Measurements from ENCODE around the gene UCK2. TPM values are rescaled to one million over a fixed set of nuclear protein-coding genes. Genes with fewer than 3 reads are reported as not detected.

The UCK2 gene
- total and polyA plus RNA-seq, 2 of the 8 experiments (the other 6 are each of a cell fraction or from before 2014, with no cell fraction given): 103 to 109 TPM

DNA sequence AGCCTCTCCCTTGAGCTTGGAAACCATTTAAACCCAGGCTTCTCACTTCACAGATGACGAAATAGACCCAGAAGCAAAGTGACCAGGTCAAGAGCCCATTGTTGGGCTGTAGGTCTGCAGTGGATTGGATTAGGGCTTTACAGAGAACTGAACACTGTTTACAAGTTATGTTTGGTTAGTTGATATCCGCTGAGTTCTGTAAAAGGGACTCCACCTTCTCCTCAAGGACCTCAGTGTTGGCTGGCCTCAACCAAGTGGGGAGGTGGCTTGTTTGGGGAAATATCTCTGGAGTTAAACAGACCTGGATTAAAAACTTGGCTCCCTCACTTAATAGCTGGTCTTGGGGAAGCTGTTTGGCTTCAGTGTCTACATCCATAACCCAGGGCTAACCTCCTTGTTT, 88.1 kb downstream of the UCK2 start:
- Histone ChIP-seq H4K91ac (replicated peaks; ENCODE audit: insufficient read length, low read length) (no peak overlapping the region), H3K56ac (replicated peaks; ENCODE audit: insufficient read length, low read depth, low read length) (no peak overlapping the region), H3K18ac (ENCODE audit: extremely low read depth, low read length) (no peak overlapping the region), H3K4me3 (ENCODE audit: extremely low read depth in 1 of 4, insufficient read depth in 2 of 4, low read depth in 3 of 4, low read length in 4 of 4) (no peak overlapping the region), H2BK12ac (ENCODE audit: low read depth, low read length) (no peak overlapping the region), H3K4me1 (replicated peaks in 1 of 4; ENCODE audit: control insufficient read depth in 3 of 4, insufficient read depth in 4 of 4, low read length in 3 of 4) (no peaks in the 10 kb centered on the region), H4K20me1 (replicated peaks in 1 of 2; ENCODE audit: control insufficient read depth in 1 of 2, insufficient read depth in 2 of 2, low read length in 2 of 2) (peaks cover 0 to 2% of the 10 kb centered on the region in 2 experiments), H3K14ac (ENCODE audit: insufficient read length) (no peak overlapping the region), H2BK15ac (ENCODE audit: low read length) (no peak overlapping the region), H3K23me2 (ENCODE audit: low read depth, low read length) (no peaks in the 10 kb centered on the region), H2BK120ac (replicated peaks; ENCODE audit: low read depth, low read length) (no peak overlapping the region), H3K9ac (replicated peaks in 1 of 4; ENCODE audit: extremely low read depth in 1 of 4, low read depth in 3 of 4, low read length in 3 of 4) (no peak overlapping the region; a peak in 1 of 7 replicates), H3K27me3 (replicated peaks in 1 of 4; ENCODE audit: control insufficient read depth in 3 of 4, extremely low read depth in 1 of 4, insufficient read depth in 3 of 4, low read length in 3 of 4) (no peaks in the 10 kb centered on the region), H3K23ac (ENCODE audit: insufficient read length) (no peak overlapping the region), H2BK5ac (ENCODE audit: low read depth, low read length) (no peak overlapping the region), H3K9me3 (ENCODE audit: insufficient read depth in 2 of 2, low read depth in 1 of 2, low read length in 1 of 2) (no peaks in the 10 kb centered on the region), H3K4me2 (ENCODE audit: insufficient read depth in 1 of 2, low read depth in 2 of 2, low read length in 2 of 2) (no peak overlapping the region), H3K79me2 (ENCODE audit: control insufficient read depth in 1 of 2, insufficient read depth in 2 of 2, low read length in 2 of 2) (no peaks in the 10 kb centered on the region), H3K27ac (ENCODE audit: low read depth, low read length) (no peak overlapping the region), H3K36me3 (ENCODE audit: control insufficient read depth in 2 of 4, insufficient read depth in 4 of 4, low read length in 3 of 4) (peaks cover 0 to 6% (median 1%) of the 10 kb centered on the region in 4 experiments; a peak in 3 of 8 replicates), H2BK20ac (ENCODE audit: low read length) (no peak overlapping the region), H4K5ac (ENCODE audit: insufficient read length, low read depth, low read length) (no peak overlapping the region), H3K4ac (replicated peaks; ENCODE audit: insufficient read length, low read depth, low read length) (no peak overlapping the region), H2AK5ac (ENCODE audit: low read depth, low read length) (no peak overlapping the region), H2AFZ (ENCODE audit: low read length) (no peak overlapping the region), H3K79me1 (ENCODE audit: low read depth, low read length) (no peaks in the 10 kb centered on the region), H4K8ac (ENCODE audit: extremely low read depth, insufficient read depth, low read length) (no peak overlapping the region)
- 79% methylated on average over 2 of the region's 2 CpGs; no CpG with 5 or more reads in 1 of the 2 experiments for WGBS, 2 experiments (ENCODE audit: extremely low coverage in 1 of 2, insufficient coverage in 1 of 2, insufficient read length in 1 of 2, insufficient replicate concordance in 2 of 2, low coverage in 1 of 2, low lambda C conversion rate in 2 of 2, missing lambda C conversion rate in 1 of 2)
- FAIRE-seq (no peak), DNase-seq (ENCODE audit: low read depth in 1 of 2, low spot score in 2 of 2) (no peak)
- CTCF ChIA-PET (ENCODE audit: partially characterized antibody): interaction anchor here (0.5 to 7.9 kb wide), 17 partner anchors 11 to 673 kb away, joined by 3 to 75 read pairs (median 8); no protein-coding TSS in a partner anchor
- POLR2A ChIA-PET (ENCODE audit: partially characterized antibody): interaction anchor here (1.6 kb wide), 1 partner anchor 146 kb away, joined by 4 read pairs; no protein-coding TSS in a partner anchor
- no peak for TF ChIP-seq TEAD4 (IDR thresholded peaks at IDR 0.05; ENCODE audit: low read depth, low read length)
- TF ChIP-seq, protein P1, sequence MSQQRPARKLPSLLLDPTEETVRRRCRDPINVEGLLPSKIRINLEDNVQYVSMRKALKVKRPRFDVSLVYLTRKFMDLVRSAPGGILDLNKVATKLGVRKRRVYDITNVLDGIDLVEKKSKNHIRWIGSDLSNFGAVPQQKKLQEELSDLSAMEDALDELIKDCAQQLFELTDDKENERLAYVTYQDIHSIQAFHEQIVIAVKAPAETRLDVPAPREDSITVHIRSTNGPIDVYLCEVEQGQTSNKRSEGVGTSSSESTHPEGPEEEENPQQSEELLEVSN (IDR thresholded peaks at IDR 0.05): no peak
- TF ChIP-seq TAF1 (IDR thresholded peaks at IDR 0.05; ENCODE audit: low read depth, low read length): no peak
- no peak for TF ChIP-seq RAD21 (IDR thresholded peaks at IDR 0.05 in 1 of 2, conservative IDR thresholded peaks at IDR 0.05 in 1 of 2; ENCODE audit: low read depth in 2 of 2, low read length in 2 of 2)
- TF ChIP-seq EZH2 (IDR thresholded peaks at IDR 0.05; ENCODE audit: low read depth, low read length, severe bottlenecking): no peak
- TF ChIP-seq FOSL1 (IDR thresholded peaks at IDR 0.05; ENCODE audit: insufficient read depth, low read depth, low read length): no peak
- TF ChIP-seq KDM5A (IDR thresholded peaks at IDR 0.05; ENCODE audit: low read length): no peak
- TF ChIP-seq, protein P2, sequence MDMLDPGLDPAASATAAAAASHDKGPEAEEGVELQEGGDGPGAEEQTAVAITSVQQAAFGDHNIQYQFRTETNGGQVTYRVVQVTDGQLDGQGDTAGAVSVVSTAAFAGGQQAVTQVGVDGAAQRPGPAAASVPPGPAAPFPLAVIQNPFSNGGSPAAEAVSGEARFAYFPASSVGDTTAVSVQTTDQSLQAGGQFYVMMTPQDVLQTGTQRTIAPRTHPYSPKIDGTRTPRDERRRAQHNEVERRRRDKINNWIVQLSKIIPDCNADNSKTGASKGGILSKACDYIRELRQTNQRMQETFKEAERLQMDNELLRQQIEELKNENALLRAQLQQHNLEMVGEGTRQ (IDR thresholded peaks at IDR 0.05; ENCODE audit: low read length): no peak

Measured in H1 (cell line).